HG02840 (cell line): ENCODE measurements around the gene GDF2.

Source experiments
- ATAC-seq: cut with Tn5 transposase; IDR thresholded peaks from one replicate; pipeline ENCODE4 v1.9.1; 2021; ENCODE audit warnings: mild to moderate bottlenecking, moderate library complexity, moderate number of reproducible peaks; ENCODE audit not compliant: unreplicated experiment, low FRiP score

Gene GDF2

GRCh38 chr10:47331491-47331890 is 9.2 kb downstream of the GDF2 start:
- no peak for ATAC-seq

GRCh38 chr10:47331954-47332353 is 9.7 kb downstream of the GDF2 start:
- no peak for ATAC-seq

- no peak for ATAC-seq
Measured at GRCh38 chr10:47332371-47332770, 10.1 kb downstream of the GDF2 start.

- ATAC-seq: no peak
Measured at GRCh38 chr10:47332946-47333345, 10.7 kb downstream of the GDF2 start.

GRCh38 chr10:47333532-47333931 is 11.3 kb downstream of the GDF2 start:
- no peak for ATAC-seq

- ATAC-seq: no peak
Measured at GRCh38 chr10:47334466-47335295, 12.4 kb downstream of the GDF2 start.

- no peak for ATAC-seq
Measured at GRCh38 chr10:47335906-47336305, 13.7 kb downstream of the GDF2 start.

GRCh38 chr10:47336387-47337134 is 14.3 kb downstream of the GDF2 start:
- ATAC-seq: no peak

GRCh38 chr10:47337310-47337709 is 15.1 kb downstream of the GDF2 start:
- ATAC-seq: no peak

- ATAC-seq: no peak
Measured at GRCh38 chr10:47339186-47339735, 17.0 kb downstream of the GDF2 start.

- ATAC-seq: no peak
Measured at GRCh38 chr10:47339759-47340607, 17.7 kb downstream of the GDF2 start.

- ATAC-seq: no peak
Measured at GRCh38 chr10:47340608-47341170, 18.4 kb downstream of the GDF2 start.

GRCh38 chr10:47344996-47345870 is 23.0 kb downstream of the GDF2 start:
- no peak for ATAC-seq

GRCh38 chr10:47346581-47347302 is 24.5 kb downstream of the GDF2 start:
- no peak for ATAC-seq

GRCh38 chr10:47347303-47347675 is 25.0 kb downstream of the GDF2 start:
- no peak for ATAC-seq

- ATAC-seq: no peak
Measured at GRCh38 chr10:47348138-47348651, 25.9 kb downstream of the GDF2 start, which contains the start of gene RBP3. RBP3 (plus strand) TSS chr10:47348363; CDS start chr10:47348485, 122 bp downstream.

- ATAC-seq: no peak
Measured at GRCh38 chr10:47348661-47349470, 26.6 kb downstream of the GDF2 start.

- no peak for ATAC-seq
Measured at GRCh38 chr10:47349516-47349915, 27.3 kb downstream of the GDF2 start.
